SU-DHL-6 (cell line): Measurements from ENCODE around the gene RALGDS.

Source experiments
- H2AFZ ChIP-seq: fragments of 200-600 bp; sonication (generic); 2 replicates; pipeline ENCODE4 v1.6.1; 2014; ENCODE audit warnings: low read depth, mild to moderate bottlenecking, moderate library complexity, mixed read lengths, antibody characterized with exemption, low read length; ENCODE audit not compliant: severe bottlenecking
- H3F3A ChIP-seq: fragments of 200-600 bp; shearing (Covaris generic); 2 replicates; pipeline ENCODE4 v1.6.0; 2016; ENCODE audit warnings: antibody characterized with exemption, mild to moderate bottlenecking; ENCODE audit not compliant: insufficient read depth
- H3K27ac ChIP-seq: fragments of 200-600 bp; sonication (generic); 2 replicates; pipeline ENCODE4 v1.5.1; 2016; ENCODE audit warnings: low read depth, mild to moderate bottlenecking, low read length, moderate library complexity, mixed read lengths
- H3K27me3 ChIP-seq: fragments of 200-600 bp; sonication (generic), shearing (Covaris generic); 2 replicates; pipeline ENCODE4 v1.6.0; 2014; ENCODE audit warnings: mild to moderate bottlenecking, low read length
- H3K36me3 ChIP-seq: fragments of 200-600 bp; sonication (generic); 2 replicates; pipeline ENCODE4 v1.6.1; 2014; ENCODE audit warnings: mild to moderate bottlenecking, low read length, mixed read lengths
- H3K4me2 ChIP-seq: fragments of 300-600, 200-600 bp; shearing (Covaris generic), sonication (generic); 2 replicates; pipeline ENCODE4 v1.6.0; 2014; ENCODE audit warnings: low read length, low read depth, mild to moderate bottlenecking; ENCODE audit not compliant: poor library complexity, severe bottlenecking
- H3K4me3 ChIP-seq: fragments of 200-600 bp; sonication (generic); 2 replicates; pipeline ENCODE4 v1.5.1; 2014; ENCODE audit warnings: antibody characterized with exemption, low read length, mild to moderate bottlenecking, mixed read lengths; ENCODE audit not compliant: insufficient read depth, poor library complexity, severe bottlenecking
- H3K79me2 ChIP-seq: fragments of 200-600 bp; sonication (generic); 2 replicates; pipeline ENCODE4 v1.6.1; 2014; ENCODE audit warnings: mild to moderate bottlenecking, low read length, moderate library complexity; ENCODE audit not compliant: insufficient read depth
- H3K9ac ChIP-seq: fragments of 200-600 bp; sonication (generic); 2 replicates; pipeline ENCODE4 v1.7.0; 2014; ENCODE audit warnings: mild to moderate bottlenecking, low read length
- H3K9me2 ChIP-seq: fragments of 200-600 bp; sonication (generic); replicated peaks from 2 replicates; pipeline ENCODE4 v1.6.1; 2014; ENCODE audit warnings: low read length; ENCODE audit not compliant: insufficient read depth
- H3K9me3 ChIP-seq: fragments of 200-600 bp; sonication (generic); 2 replicates; pipeline ENCODE4 v1.6.1; 2014; ENCODE audit warnings: low read length, mixed read lengths; ENCODE audit not compliant: insufficient read depth
- H4K20me1 ChIP-seq: fragments of 200-600 bp; sonication (generic); 2 replicates; pipeline ENCODE4 v1.6.1; 2014; ENCODE audit warnings: low read depth, mild to moderate bottlenecking, antibody characterized with exemption, low read length, moderate library complexity, mixed read lengths
- EZH2phosphoT487 ChIP-seq: fragments of 200-600 bp; sonication (generic), shearing (Covaris generic); conservative IDR thresholded peaks from 2 replicates; pipeline ENCODE4 v1.6.1; 2018; ENCODE audit warnings: mild to moderate bottlenecking, antibody characterized with exemption, low read length, moderate library complexity, mixed read lengths
- TF ChIP-seq, protein P1 (sequence below): fragments of 200-600 bp; sonication (generic); IDR thresholded peaks from one replicate; pipeline ENCODE4 v1.5.1; 2017; ENCODE audit warnings: antibody characterized with exemption, mild to moderate bottlenecking, low read length, moderate library complexity; ENCODE audit not compliant: insufficient read depth, poor library complexity, severe bottlenecking

Gene RALGDS

GRCh38 chr9:133168432-133168831, 47.4 kb upstream of the RALGDS start:
- Histone ChIP-seq H3K9me2 (no peaks in the 10 kb centered on the region), H3K9ac (no peak overlapping the region), H4K20me1 (no peaks in the 10 kb centered on the region), H3K27me3 (no peaks in the 10 kb centered on the region), H3F3A (no peaks in the 10 kb centered on the region), H2AFZ (no peak overlapping the region), H3K36me3 (no peaks in the 10 kb centered on the region), H3K4me2 (no peak overlapping the region), H3K9me3 (no peaks in the 10 kb centered on the region), H3K79me2 (no peaks in the 10 kb centered on the region), H3K4me3 (no peak overlapping the region), H3K27ac (no peak overlapping the region)
- TF ChIP-seq, protein P1, sequence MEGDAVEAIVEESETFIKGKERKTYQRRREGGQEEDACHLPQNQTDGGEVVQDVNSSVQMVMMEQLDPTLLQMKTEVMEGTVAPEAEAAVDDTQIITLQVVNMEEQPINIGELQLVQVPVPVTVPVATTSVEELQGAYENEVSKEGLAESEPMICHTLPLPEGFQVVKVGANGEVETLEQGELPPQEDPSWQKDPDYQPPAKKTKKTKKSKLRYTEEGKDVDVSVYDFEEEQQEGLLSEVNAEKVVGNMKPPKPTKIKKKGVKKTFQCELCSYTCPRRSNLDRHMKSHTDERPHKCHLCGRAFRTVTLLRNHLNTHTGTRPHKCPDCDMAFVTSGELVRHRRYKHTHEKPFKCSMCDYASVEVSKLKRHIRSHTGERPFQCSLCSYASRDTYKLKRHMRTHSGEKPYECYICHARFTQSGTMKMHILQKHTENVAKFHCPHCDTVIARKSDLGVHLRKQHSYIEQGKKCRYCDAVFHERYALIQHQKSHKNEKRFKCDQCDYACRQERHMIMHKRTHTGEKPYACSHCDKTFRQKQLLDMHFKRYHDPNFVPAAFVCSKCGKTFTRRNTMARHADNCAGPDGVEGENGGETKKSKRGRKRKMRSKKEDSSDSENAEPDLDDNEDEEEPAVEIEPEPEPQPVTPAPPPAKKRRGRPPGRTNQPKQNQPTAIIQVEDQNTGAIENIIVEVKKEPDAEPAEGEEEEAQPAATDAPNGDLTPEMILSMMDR: no peak
- no peak for TF ChIP-seq EZH2phosphoT487

GRCh38 chr9:133167769-133168168, 46.7 kb upstream of the RALGDS start:
- H3K27me3 ChIP-seq: no peaks in the 10 kb centered on the region
- no peak overlapping the region for H2AFZ ChIP-seq
- H3K4me2 ChIP-seq: no peak overlapping the region
- TF ChIP-seq, protein P1: no peak
- TF ChIP-seq EZH2phosphoT487: no peak
- H3K27ac ChIP-seq: no peak overlapping the region
- no peaks in the 10 kb centered on the region for H3K79me2 ChIP-seq
- H3K36me3 ChIP-seq: no peaks in the 10 kb centered on the region
- no peaks in the 10 kb centered on the region for H4K20me1 ChIP-seq
- no peaks in the 10 kb centered on the region for H3K9me2 ChIP-seq
- H3K4me3 ChIP-seq: no peak overlapping the region
- no peaks in the 10 kb centered on the region for H3K9me3 ChIP-seq
- no peaks in the 10 kb centered on the region for H3F3A ChIP-seq
- H3K9ac ChIP-seq: no peak overlapping the region

DNA sequence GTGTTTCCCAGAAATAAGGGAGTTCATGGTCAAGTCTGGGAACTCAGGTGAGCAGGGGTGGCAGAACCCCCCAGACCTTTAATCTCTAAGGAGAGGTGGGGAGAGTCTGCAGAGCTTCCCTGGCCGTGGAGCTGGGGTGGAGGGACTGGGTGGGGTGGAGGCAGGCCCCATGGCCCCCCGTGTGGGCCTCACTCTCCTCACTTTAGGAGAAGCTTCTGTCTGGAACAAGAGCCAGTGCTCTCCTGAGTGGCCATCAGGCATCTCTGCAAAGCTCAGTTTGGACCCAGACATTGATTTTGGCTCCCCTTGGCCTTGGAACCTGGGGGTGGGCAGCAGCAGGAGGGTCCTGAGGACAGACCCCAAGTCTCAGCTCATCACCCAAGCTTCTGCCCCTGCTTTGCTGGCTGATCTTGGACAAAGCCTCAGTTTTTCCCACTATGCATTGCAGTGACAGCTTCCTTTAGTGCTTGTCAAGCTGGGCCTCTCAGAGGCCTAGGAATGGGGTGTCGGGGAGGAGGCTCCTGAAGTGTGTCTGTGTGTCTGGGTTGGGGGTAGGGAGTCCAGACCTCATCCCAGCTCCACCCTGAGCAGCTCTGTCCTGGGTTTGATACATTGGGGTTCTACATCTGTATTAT, 46.2 kb upstream of the RALGDS start:
- no peaks in the 10 kb centered on the region for H3F3A ChIP-seq
- no peaks in the 10 kb centered on the region for H3K9me3 ChIP-seq
- no peak overlapping the region for H3K4me3 ChIP-seq
- no peak overlapping the region for H2AFZ ChIP-seq
- H3K27me3 ChIP-seq: no peaks in the 10 kb centered on the region
- no peak overlapping the region for H3K4me2 ChIP-seq
- H3K9me2 ChIP-seq: no peaks in the 10 kb centered on the region
- TF ChIP-seq, protein P1: no peak
- TF ChIP-seq EZH2phosphoT487: no peak
- no peak overlapping the region for H3K27ac ChIP-seq
- no peaks in the 10 kb centered on the region for H3K79me2 ChIP-seq
- H4K20me1 ChIP-seq: no peaks in the 10 kb centered on the region
- no peak overlapping the region for H3K9ac ChIP-seq
- H3K36me3 ChIP-seq: no peaks in the 10 kb centered on the region
